Activated CD4-positive, alpha-beta T cell treated with anti-CD3 and anti-CD28 coated beads, Interleukin-2, Interleukin-6, amounts not matched to agents 100 ng/mL and 50 ng/mL, durations not matched to agents 16 hours and 8 hours (primary cell): ENCODE measurements around the gene RIPPLY3.
"Not testable (repeated sequence)": the region's sequence is repeated elsewhere in the genome, so short reads cannot be mapped to it uniquely, and the experiment has no call there.

ENCODE experiments used
- DNase-seq: peaks from one replicate; pipeline ENCODE4 v3.0.0-alpha.2; 2020

RIPPLY3 gene

DNA sequence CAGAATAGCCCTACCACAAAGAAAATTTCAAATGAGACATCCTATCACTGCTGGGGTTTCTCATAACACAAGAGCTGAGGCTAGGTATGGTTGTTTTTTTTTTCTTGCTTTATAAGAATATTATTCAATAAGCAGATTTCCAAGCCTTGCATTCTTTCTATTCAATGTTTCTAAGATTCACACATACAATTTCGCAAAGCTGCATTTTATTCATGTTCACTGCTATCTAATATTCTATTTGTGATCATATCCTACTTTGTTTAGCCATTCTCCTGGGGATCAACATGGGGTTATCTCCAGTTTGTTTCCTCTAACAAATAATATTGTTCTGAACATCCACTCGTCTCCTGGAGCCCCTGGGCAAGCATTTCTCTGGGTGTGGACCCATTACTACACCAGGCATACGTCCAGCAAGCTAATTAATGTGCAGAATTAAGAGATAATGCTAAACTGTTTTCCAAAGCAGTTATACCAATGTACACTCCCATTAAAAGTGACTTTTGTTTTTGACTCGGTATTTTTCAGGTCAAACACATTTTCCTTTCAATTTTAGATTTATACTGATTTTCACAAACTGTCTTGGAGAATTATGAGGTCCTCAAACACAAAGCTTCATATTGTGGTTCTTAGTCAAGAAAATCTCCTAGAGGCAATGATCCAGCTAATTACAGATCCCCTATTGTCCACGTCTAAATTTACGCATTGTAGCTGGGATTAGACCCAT lies 24.4 kb upstream of the RIPPLY3 start:
- DNase-seq = no peak

DNA sequence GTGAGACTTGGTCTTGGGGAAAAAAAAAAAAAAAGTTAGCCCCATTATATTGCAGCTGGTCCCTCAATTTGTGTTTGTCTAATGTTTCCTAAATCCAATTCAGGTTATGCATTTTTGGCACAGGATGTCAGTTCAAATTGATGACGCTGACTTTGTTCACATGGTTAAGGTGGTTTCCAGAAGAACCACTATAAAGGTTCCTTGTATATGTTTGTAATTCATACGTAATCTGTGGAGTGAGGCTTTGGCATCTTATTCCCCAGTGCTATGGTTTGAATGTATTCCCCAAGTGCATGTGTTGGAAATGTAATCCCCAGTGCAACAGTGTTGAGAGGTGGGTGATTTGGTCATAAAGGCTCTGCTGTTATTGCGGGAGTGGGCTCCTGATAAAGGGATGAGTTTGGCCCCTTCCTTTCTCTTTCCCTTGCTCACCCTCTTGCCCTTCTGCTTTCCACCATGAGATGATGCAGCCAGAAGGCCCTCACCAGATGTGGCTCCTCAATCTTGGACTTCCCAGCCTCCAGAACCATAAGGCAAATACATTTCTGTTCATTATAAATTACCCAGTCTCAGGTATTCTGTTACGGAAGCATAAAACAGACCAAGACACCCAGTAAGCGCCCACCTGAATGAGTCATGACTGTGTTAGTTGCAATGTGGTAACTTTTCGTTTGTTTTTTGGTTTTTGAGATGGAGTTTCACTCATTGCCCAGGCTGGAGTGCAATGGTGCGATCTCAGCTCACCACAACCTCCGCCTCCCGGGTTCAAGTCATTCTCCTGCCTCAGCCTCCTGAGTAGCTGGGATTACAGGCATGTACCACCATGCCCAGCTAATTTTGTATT lies 20.5 kb upstream of the RIPPLY3 start:
- DNase-seq = peak; percentile 16

DNA sequence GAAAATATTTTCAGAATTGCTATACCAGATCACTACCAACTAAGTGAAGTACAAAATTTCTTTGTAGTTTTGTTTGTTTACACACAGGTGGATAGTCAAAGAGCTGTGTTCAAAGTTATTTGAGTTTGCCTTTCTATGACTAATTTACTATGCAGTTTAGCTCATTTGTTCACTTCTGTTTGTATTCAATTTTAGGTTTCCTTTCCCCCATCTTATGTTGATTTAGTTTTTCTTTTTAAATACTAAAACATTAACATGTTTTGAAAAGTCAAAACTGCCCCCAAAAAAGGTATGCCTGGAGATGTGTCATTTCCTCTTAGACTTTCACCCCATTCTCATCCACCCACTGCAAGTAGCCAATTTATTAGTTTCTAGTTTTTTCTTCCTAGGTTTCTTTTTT lies 18.7 kb upstream of the RIPPLY3 start:
- DNase-seq = no peak

DNA sequence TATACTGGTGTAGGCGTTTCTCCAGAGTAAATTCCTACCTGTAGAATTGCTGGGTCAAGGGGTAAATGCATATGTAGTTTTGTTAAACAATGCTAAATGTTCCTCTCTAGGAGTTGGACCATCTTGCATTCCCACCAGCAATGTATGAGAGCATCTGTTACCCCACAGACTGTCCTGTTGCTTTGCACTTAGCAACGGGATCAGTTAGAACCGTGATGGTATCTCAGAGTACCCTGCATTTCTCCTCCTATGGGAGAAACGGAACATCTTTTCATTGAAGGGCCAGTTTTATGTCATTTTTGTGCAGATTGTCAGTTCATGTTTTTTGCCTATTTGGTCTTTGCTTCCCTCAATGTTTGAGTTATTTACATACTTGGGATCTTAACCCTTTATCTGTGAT lies 18.0 kb upstream of the RIPPLY3 start:
- DNase-seq = no peak

- DNase-seq = not testable (repeated sequence)
These were observed 17.3 kb upstream of the RIPPLY3 start for GRCh38 chr21:36989199-36989698.

GRCh38 chr21:36989699-36990507 lies 16.6 kb upstream of the RIPPLY3 start:
- DNase-seq = peak; percentile 94

DNA sequence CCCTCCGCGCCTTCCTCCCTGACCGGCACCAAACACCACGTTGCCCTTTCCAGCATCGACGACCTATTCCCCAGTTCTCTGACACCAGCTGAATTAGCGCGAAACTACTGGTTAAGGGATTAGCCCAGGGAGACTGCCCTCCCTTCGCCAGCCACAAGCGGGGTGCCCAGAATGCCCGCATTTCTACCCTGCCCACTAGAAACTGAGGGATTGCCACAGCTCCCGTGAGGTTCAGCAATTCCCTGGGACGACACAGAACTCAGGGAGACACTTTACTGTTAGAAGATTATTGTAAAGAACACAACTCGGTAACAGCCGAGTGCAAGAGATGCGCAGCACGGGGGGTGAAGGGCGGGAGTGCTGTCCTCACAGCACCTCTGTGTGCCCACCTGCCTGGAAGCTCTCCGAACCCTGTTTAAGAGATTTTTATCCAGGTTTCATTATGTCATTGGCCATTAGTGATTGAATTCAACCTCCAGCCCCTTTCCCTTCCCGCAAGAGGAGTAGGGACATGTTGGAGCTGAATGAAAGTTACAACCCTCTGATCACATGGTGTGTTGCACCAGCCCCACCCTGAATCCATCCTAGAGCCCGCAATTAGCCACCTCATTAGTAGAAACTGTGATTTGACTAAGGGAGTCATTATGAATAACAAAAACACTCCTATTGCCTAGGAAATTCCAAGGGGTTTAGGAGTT lies 15.8 kb upstream of the RIPPLY3 start:
- no peak for DNase-seq

GRCh38 chr21:36992671-36993070 lies 13.8 kb upstream of the RIPPLY3 start:
- DNase-seq = no peak

GRCh38 chr21:36994501-36995158 lies 11.9 kb upstream of the RIPPLY3 start:
- peak; percentile 57 for DNase-seq

DNA sequence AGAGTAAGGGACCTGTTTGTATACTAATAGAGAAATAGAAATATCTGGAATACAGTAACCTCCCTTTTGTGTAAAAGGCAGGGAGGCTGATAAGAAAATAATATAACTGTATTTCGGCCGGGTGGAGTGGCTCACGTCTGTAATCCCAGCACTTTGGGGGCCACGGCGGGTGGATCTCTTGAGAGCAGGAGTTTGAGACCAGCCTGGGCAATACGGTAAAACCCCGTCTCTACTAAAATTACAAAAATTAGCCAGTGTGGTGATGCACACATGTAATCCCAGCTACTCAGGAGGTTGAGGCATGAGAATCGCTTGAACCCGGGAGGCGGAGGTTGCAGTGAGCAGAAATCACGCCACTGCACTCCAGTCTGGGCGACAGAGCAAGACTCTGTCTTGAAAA lies 11.2 kb upstream of the RIPPLY3 start:
- not testable (repeated sequence) for DNase-seq

GRCh38 chr21:36999131-36999898 lies 7.2 kb upstream of the RIPPLY3 start:
- DNase-seq = no peak

- no peak for DNase-seq
These were observed 6.1 kb upstream of the RIPPLY3 start for GRCh38 chr21:37000381-37000780.

DNA sequence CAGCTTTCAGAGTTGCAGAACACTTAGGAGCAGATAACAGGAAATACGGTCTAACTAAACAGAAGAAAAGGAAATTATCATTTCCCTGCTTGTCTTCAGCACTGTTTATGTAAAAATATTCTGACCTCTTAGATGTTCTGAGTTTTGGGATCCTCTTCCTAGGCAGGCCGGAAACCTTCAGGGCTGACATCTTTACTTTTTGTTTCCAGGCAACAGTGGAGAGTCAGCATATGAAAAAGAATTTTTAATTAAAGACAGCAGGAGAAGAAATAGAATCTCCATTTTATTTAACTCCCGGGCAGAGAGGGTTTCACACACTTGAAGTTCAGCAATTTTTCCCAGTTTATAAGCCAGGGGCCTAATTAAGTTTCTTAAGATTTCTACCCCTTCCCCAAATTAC lies 5.1 kb upstream of the RIPPLY3 start:
- DNase-seq = no peak

- not testable (repeated sequence) for DNase-seq
These were observed 3.7 kb upstream of the RIPPLY3 start for GRCh38 chr21:37002851-37003250.

- not testable (repeated sequence) for DNase-seq
These were observed 2.6 kb upstream of the RIPPLY3 start for GRCh38 chr21:37003917-37004316.

- DNase-seq = no peak
These were observed 685 bp upstream of the RIPPLY3 start for GRCh38 chr21:37005548-37006485.

- no peak for DNase-seq
These were observed 2.2 kb downstream of the RIPPLY3 start for GRCh38 chr21:37008724-37009123.

- DNase-seq = peak; percentile 84
These were observed 3.3 kb downstream of the RIPPLY3 start for GRCh38 chr21:37009740-37010341.

DNA sequence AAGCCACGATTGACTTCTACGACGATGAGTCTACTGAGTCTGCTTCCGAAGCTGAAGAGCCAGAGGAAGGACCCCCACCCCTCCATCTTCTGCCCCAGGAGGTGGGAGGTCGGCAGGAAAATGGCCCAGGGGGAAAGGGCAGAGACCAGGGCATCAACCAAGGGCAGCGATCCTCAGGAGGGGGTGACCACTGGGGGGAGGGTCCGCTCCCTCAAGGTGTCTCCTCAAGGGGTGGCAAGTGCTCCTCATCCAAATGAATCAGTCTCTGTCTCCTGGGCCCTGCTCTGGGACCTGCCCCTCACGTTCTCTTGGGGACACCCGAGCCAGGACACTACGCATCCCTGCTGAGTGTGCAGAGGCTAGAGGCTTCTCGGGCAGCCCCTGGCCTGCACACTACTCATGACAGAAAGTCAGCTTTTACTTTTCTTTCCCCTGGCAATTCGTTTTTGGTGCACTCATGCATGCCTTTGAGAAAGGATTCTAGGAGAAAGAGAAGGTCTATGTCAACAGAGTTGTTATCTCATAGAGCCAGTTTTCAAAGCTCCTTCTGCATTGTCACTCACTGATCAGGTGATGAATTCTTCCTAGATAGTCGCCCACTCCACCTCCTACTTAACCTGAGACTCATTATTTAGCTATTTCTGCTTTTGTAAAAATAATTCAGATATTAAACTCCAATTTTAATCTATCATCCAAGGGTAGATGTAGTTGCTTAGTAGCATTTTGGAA lies 11.6 kb downstream of the RIPPLY3 start:
- DNase-seq = no peak
